GM03348 (cell line): ENCODE data around the gene GRHPR.
A peak's percentile ranks its signal among the peaks of the same experiment; 100 is the strongest.
"Not testable (repeated sequence)": the region's sequence is repeated elsewhere in the genome, so short reads cannot be mapped to it uniquely, and the experiment has no call there.

Experiments
- DNase-seq: peaks from one replicate; pipeline ENCODE4 v3.0.0; 2012; ENCODE audit warnings: low spot score

Gene GRHPR

GRCh38 chr9:37447111-37447510, 24.6 kb downstream of the GRHPR start:
- no peak for DNase-seq

GRCh38 chr9:37449862-37450632, 27.6 kb downstream of the GRHPR start:
- DNase-seq = no peak

GRCh38 chr9:37451628-37452027, 29.1 kb downstream of the GRHPR start:
- DNase-seq = no peak

- no peak for DNase-seq
These were observed 30.1 kb downstream of the GRHPR start for GRCh38 chr9:37452611-37453010.

GRCh38 chr9:37453827-37454226, 31.3 kb downstream of the GRHPR start:
- DNase-seq = no peak

- DNase-seq = no peak
These were observed 31.7 kb downstream of the GRHPR start for GRCh38 chr9:37454238-37454637.

- DNase-seq = no peak
These were observed 33.6 kb downstream of the GRHPR start for GRCh38 chr9:37455884-37456647.

- DNase-seq = no peak
These were observed 34.3 kb downstream of the GRHPR start for GRCh38 chr9:37456817-37457216.

- DNase-seq = no peak
These were observed 41.5 kb downstream of the GRHPR start for GRCh38 chr9:37464006-37464405.

GRCh38 chr9:37464426-37465248, 42.1 kb downstream of the GRHPR start:
- DNase-seq = peak; percentile 84

- peak; percentile 99 for DNase-seq
These were observed 42.9 kb downstream of the GRHPR start, which contains the start of gene ZBTB5 for GRCh38 chr9:37465249-37466036. Gene ZBTB5 (minus strand): TSS chr9:37465450. CDS start chr9:37442551, 22,899 bp downstream.

- DNase-seq = peak; percentile 59
These were observed 43.7 kb downstream of the GRHPR start for GRCh38 chr9:37466037-37466709.

GRCh38 chr9:37467530-37467929, 45.0 kb downstream of the GRHPR start:
- DNase-seq = not testable (repeated sequence)

- DNase-seq = no peak
These were observed 46.1 kb downstream of the GRHPR start for GRCh38 chr9:37468620-37469019.

GRCh38 chr9:37471942-37472684, 49.6 kb downstream of the GRHPR start:
- peak; percentile 83 for DNase-seq

GRCh38 chr9:37473982-37474381, 51.5 kb downstream of the GRHPR start:
- not testable (repeated sequence) for DNase-seq

- no peak for DNase-seq
These were observed 51.9 kb downstream of the GRHPR start for GRCh38 chr9:37474438-37474837.

GRCh38 chr9:37476930-37477329, 54.4 kb downstream of the GRHPR start:
- no peak for DNase-seq

GRCh38 chr9:37477443-37477842, 54.9 kb downstream of the GRHPR start:
- not testable (repeated sequence) for DNase-seq

GRCh38 chr9:37477987-37478619, 55.6 kb downstream of the GRHPR start:
- not testable (repeated sequence) for DNase-seq
